ENCODE measurements around the gene RAB3IL1. TPM values are rescaled to one million over a fixed set of nuclear protein-coding genes. Genes with fewer than 3 reads are reported as not detected.
A peak's percentile ranks its signal among the peaks of the same experiment; 100 is the strongest.

Gene RAB3IL1
- total and polyA plus RNA-seq, 2 of the 13 experiments (the other 11 are each of a cell fraction or from before 2014, with no cell fraction given): 1.2 to 2.0 TPM

DNA sequence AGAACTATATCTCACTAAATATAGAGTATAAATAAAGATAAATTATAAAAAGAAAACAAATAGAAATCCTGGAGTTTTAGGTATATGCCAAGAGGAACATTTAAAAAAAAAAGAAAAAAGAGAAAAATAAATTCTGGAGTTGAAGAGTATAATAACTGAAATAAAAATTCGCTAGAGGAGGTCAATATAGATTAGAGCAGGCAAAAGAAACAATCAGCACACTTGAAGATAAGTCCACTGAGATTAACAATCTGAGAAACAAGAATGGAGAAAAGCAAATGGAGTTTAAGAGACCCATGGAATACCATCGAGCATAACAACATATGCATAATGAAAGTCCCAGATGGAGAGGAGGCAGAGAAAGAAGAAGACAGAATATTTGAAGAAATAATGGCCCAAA, 18.5 kb upstream of the RAB3IL1 start:
- CTCF ChIA-PET (ENCODE audit: low intra/inter-chr PET ratio, low total read pairs): no interaction called here
- Histone ChIP-seq H3K9ac (ENCODE audit: insufficient read depth, low read depth, low read length) (no peak overlapping the region), H3K4me3 (replicated peaks in 1 of 3; ENCODE audit: insufficient read depth in 1 of 3, low read depth in 2 of 3, low read length in 3 of 3) (no peak overlapping the region), H3K27ac (ENCODE audit: extremely low read length, insufficient read depth, low read length) (no peak overlapping the region), H4K20me1 (ENCODE audit: insufficient read depth, low read length) (no peaks in the 10 kb centered on the region), H3K79me2 (ENCODE audit: insufficient read depth, low read length) (no peaks in the 10 kb centered on the region), H3K36me3 (replicated peaks in 1 of 2; ENCODE audit: control insufficient read depth in 1 of 2, insufficient read depth in 2 of 2, low read length in 2 of 2) (no peaks in the 10 kb centered on the region), H3K4me1 (ENCODE audit: insufficient read depth, low read length) (peaks cover 7% of the 10 kb centered on the region), H3K4me2 (ENCODE audit: low read depth, low read length) (no peak overlapping the region), H2AFZ (ENCODE audit: low read length) (no peak overlapping the region), H3K9me3 (ENCODE audit: low read length) (no peaks in the 10 kb centered on the region), H3K27me3 (ENCODE audit: control insufficient read depth in 1 of 2, insufficient read depth in 2 of 2, low read length in 2 of 2) (no peaks in the 10 kb centered on the region; a peak in 1 of 5 replicates)
- 0% methylated on average over 2 of the region's 2 CpGs for WGBS (ENCODE audit: low lambda C conversion rate)
- BruUV-seq (replicated peaks): no TSS peak
- in situ Hi-C loops (cut with HindIII; ENCODE audit: extremely low pct_ligation_motif_present, low pct_unique_long_range_greater_than_20kb): no loop called here
- ATAC-seq (no peak), FAIRE-seq (no peak), DNase-seq (ENCODE audit: low spot score) (no peak)
- POLR2A ChIA-PET: no interaction called here
- intact Hi-C loops (cut with micrococcal nuclease; ENCODE audit: unreplicated experiment): no loop called here
- TF ChIP-seq ZNF850 (CRISPR knock-in tag; conservative IDR thresholded peaks at IDR 0.05): no peak

DNA sequence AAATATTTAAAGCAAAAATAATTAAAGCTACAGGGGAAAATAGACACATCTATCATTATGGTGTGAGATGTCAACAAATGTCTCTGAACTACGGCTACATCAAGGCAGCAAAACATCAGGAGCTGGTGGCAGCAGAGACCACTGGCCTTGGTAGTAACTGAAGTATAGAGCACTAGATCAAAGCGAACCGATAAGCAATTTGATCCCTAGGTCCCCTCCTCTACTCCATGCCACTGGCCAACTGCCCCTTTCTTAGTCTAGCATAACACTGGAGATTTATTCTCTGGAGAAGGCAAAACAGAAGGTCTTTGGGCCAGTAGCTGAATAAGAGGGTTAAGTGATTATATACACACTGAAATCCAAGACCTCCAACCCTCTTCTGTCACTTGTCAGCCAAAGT, 13.6 kb upstream of the RAB3IL1 start:
- H3K79me2 ChIP-seq (ENCODE audit: insufficient read depth, low read length): no peaks in the 10 kb centered on the region
- H3K27me3 ChIP-seq (ENCODE audit: control insufficient read depth in 1 of 2, insufficient read depth in 2 of 2, low read length in 2 of 2): no peaks in the 10 kb centered on the region
- ATAC-seq (peak; percentile 80), DNase-seq (ENCODE audit: low spot score) (peak; percentile 63), FAIRE-seq (no peak)
- intact Hi-C loops (cut with micrococcal nuclease; ENCODE audit: unreplicated experiment): no loop called here
- no TSS peak for BruUV-seq (replicated peaks)
- H4K20me1 ChIP-seq (ENCODE audit: insufficient read depth, low read length): no peaks in the 10 kb centered on the region
- POLR2A ChIA-PET: interaction anchor here (0.7 kb wide), 1 partner anchor 37 kb away, joined by 3 read pairs; no protein-coding TSS in a partner anchor
- CTCF ChIA-PET (ENCODE audit: low intra/inter-chr PET ratio, low total read pairs): no interaction called here
- H3K4me2 ChIP-seq (ENCODE audit: low read depth, low read length): 0 out of 2 replicates have a peak overlapping the region, but pooled peaks have one; percentile 1
- no peak overlapping the region for H3K4me3 ChIP-seq (replicated peaks in 1 of 3; ENCODE audit: insufficient read depth in 1 of 3, low read depth in 2 of 3, low read length in 3 of 3)
- no peaks in the 10 kb centered on the region for H3K36me3 ChIP-seq (replicated peaks in 1 of 2; ENCODE audit: control insufficient read depth in 1 of 2, insufficient read depth in 2 of 2, low read length in 2 of 2)
- WGBS (ENCODE audit: low lambda C conversion rate): 0% methylated on average over 1 of the region's 3 CpGs
- peaks cover 12% of the 10 kb centered on the region for H3K4me1 ChIP-seq (ENCODE audit: insufficient read depth, low read length)
- H2AFZ ChIP-seq (ENCODE audit: low read length): no peak overlapping the region
- no peak overlapping the region for H3K27ac ChIP-seq (ENCODE audit: extremely low read length, insufficient read depth, low read length)
- H3K9ac ChIP-seq (ENCODE audit: insufficient read depth, low read depth, low read length): no peak overlapping the region
- in situ Hi-C loops (cut with HindIII; ENCODE audit: extremely low pct_ligation_motif_present, low pct_unique_long_range_greater_than_20kb): no loop called here
- H3K9me3 ChIP-seq (ENCODE audit: low read length): no peaks in the 10 kb centered on the region
- TF ChIP-seq GATAD2A (CRISPR knock-in tag; IDR thresholded peaks at IDR 0.05) (peak; percentile 42; the same call in 1 of the 2 replicates), SALL1 (CRISPR knock-in tag; IDR thresholded peaks at IDR 0.05) (peak; percentile 12; the same call in 1 of the 2 replicates), MED1 (CRISPR knock-in tag; IDR thresholded peaks at IDR 0.05) (no peak), RCOR2 (CRISPR knock-in tag; IDR thresholded peaks at IDR 0.05) (no peak), HMG20A (CRISPR knock-in tag; IDR thresholded peaks at IDR 0.05; ENCODE audit: borderline replicate concordance) (peak; percentile 38; the same call in 1 of the 2 replicates), SIX4 (CRISPR knock-in tag; IDR thresholded peaks at IDR 0.05) (peak; percentile 89), SIX1 (CRISPR knock-in tag; IDR thresholded peaks at IDR 0.05; ENCODE audit: borderline replicate concordance) (peak; percentile 54; the same call in 1 of the 2 replicates), HNRNPK (IDR thresholded peaks at IDR 0.05; ENCODE audit: low read depth, low read length, poor library complexity, severe bottlenecking) (no peak), ZNF329 (CRISPR knock-in tag; IDR thresholded peaks at IDR 0.05; ENCODE audit: low read depth) (no peak), FOXA1 (IDR thresholded peaks at IDR 0.05) (no peak), FOXA1 (CRISPR knock-in tag; IDR thresholded peaks at IDR 0.05) (no peak), SP5 (CRISPR knock-in tag; IDR thresholded peaks at IDR 0.05; ENCODE audit: borderline replicate concordance, low read depth) (peak; percentile 37; the same call in 1 of the 2 replicates)
- TF ChIP-seq, protein P1, sequence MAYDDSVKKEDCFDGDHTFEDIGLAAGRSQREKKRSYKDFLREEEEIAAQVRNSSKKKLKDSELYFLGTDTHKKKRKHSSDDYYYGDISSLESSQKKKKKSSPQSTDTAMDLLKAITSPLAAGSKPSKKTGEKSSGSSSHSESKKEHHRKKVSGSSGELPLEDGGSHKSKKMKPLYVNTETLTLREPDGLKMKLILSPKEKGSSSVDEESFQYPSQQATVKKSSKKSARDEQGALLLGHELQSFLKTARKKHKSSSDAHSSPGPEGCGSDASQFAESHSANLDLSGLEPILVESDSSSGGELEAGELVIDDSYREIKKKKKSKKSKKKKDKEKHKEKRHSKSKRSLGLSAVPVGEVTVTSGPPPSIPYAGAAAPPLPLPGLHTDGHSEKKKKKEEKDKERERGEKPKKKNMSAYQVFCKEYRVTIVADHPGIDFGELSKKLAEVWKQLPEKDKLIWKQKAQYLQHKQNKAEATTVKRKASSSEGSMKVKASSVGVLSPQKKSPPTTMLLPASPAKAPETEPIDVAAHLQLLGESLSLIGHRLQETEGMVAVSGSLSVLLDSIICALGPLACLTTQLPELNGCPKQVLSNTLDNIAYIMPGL (CRISPR knock-in tag; IDR thresholded peaks at IDR 0.05; ENCODE audit: borderline replicate concordance in 1 of 2, low read depth in 1 of 2): no peak
- TF ChIP-seq, protein P2, sequence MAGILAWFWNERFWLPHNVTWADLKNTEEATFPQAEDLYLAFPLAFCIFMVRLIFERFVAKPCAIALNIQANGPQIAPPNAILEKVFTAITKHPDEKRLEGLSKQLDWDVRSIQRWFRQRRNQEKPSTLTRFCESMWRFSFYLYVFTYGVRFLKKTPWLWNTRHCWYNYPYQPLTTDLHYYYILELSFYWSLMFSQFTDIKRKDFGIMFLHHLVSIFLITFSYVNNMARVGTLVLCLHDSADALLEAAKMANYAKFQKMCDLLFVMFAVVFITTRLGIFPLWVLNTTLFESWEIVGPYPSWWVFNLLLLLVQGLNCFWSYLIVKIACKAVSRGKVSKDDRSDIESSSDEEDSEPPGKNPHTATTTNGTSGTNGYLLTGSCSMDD (CRISPR knock-in tag; IDR thresholded peaks at IDR 0.05): no peak
- TF ChIP-seq, protein P3, sequence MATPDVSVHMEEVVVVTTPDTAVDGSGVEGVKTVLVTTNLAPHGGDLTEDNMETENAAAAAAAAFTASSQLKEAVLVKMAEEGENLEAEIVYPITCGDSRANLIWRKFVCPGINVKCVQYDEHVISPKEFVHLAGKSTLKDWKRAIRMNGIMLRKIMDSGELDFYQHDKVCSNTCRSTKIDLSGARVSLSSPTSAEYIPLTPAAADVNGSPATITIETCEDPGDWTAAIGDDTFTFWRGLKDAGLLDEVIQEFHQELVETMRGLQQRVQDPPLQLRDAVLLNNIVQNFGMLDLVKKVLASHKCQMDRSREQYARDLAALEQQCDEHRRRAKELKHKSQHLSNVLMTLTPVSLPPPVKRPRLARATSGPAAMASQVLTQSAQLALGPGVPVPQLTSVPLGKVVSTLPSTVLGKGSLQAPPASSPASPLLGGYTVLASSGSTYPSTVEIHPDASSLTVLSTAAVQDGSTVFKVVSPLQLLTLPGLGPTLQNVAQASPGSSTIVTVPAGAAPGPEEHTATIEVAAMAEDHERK (CRISPR knock-in tag; IDR thresholded peaks at IDR 0.05; ENCODE audit: low read depth): no peak
